Bronchial epithelial cell (primary cell): ENCODE results near the gene PPIF. TPM values are rescaled to one million over a fixed set of nuclear protein-coding genes. Genes with fewer than 3 reads are reported as not detected.

ENCODE experiments used
- DNase-seq: peaks from one replicate; pipeline ENCODE4 v3.0.0-alpha.2; 2010; ENCODE audit warnings: low read depth
- FAIRE-seq: peaks from 2 replicates; lab custom pipeline; 2011; peaks lifted over from hg19 to GRCh38; lab: Jason Lieb, UNC
- H3K27me3 ChIP-seq: 2 replicates; pipeline ENCODE4 v1.5.1; 2011; ENCODE audit warnings: low read length; ENCODE audit not compliant: control insufficient read depth, insufficient read depth
- H3K36me3 ChIP-seq: 2 replicates; pipeline ENCODE4 v1.5.1; 2011; ENCODE audit warnings: low read length; ENCODE audit not compliant: control insufficient read depth, insufficient read depth
- H3K4me3 ChIP-seq: 2 replicates; pipeline ENCODE4 v1.5.1; 2011; ENCODE audit warnings: mild to moderate bottlenecking, low read depth, low read length, control low read depth
- total RNA-seq: library from RNA; depleted of rRNA; stranded (reverse); fragments of >200 nt; gene quantifications from 2 replicates; pipeline ENCODE4 v1.2.1, GENCODE V29; 2014
- TF ChIP-seq, protein P1 (sequence below): IDR thresholded peaks from 2 replicates; pipeline ENCODE4 v1.5.1; 2011; ENCODE audit warnings: mild to moderate bottlenecking, moderate library complexity, low read length, control low read depth, inconsistent platforms; ENCODE audit not compliant: insufficient read depth, severe bottlenecking

Gene PPIF
- total RNA-seq, 1 donor from 2014 or later: 27.1 TPM

DNA sequence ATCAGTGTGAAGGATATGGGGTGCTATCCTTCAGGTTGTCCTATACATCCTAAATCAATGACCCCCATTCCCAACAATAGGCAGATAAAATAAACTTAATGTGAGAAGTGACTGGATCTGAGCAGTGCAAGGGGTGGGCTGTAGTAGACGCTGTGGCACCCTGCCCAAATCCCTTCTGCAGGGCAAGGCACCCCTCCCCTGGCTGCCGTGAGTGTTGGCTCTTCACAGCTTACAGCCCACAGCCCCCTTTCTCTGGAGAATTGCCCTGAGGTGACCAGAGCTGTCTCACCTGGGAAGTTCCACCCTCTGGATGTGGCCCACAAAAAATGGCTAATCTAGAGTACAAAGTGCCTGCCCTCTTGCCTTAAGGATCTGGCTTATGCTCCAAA is 25.8 kb upstream of the PPIF start:
- no peak for DNase-seq
- H3K36me3 ChIP-seq: no peaks in the 10 kb centered on the region
- no peaks in the 10 kb centered on the region for H3K27me3 ChIP-seq
- no peak overlapping the region for H3K4me3 ChIP-seq
- no peak for FAIRE-seq
- TF ChIP-seq, protein P1, sequence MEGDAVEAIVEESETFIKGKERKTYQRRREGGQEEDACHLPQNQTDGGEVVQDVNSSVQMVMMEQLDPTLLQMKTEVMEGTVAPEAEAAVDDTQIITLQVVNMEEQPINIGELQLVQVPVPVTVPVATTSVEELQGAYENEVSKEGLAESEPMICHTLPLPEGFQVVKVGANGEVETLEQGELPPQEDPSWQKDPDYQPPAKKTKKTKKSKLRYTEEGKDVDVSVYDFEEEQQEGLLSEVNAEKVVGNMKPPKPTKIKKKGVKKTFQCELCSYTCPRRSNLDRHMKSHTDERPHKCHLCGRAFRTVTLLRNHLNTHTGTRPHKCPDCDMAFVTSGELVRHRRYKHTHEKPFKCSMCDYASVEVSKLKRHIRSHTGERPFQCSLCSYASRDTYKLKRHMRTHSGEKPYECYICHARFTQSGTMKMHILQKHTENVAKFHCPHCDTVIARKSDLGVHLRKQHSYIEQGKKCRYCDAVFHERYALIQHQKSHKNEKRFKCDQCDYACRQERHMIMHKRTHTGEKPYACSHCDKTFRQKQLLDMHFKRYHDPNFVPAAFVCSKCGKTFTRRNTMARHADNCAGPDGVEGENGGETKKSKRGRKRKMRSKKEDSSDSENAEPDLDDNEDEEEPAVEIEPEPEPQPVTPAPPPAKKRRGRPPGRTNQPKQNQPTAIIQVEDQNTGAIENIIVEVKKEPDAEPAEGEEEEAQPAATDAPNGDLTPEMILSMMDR: no peak

DNA sequence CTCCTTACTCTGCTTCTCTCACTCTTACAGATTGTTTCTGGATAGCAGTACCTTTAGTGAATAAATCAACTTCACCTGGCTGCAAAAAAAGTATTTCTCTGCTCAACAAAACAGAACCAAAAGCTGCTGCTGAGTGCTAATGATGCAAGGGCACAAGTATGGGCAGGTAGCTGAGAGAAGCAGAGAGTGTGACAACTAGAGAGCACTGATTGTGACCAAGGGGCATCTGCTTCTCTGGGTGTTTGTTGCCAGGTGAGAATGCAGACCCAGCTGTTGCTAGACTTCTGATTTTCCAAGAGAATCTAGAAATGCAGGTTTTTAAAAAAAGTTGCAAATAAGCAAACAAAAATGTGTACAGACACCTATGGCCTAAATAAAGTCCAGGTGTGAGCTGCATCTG is 25.3 kb upstream of the PPIF start:
- DNase-seq (peak; percentile 57), FAIRE-seq (no peak)
- TF ChIP-seq, protein P1: no peak
- H3K36me3 ChIP-seq: no peaks in the 10 kb centered on the region
- no peaks in the 10 kb centered on the region for H3K27me3 ChIP-seq
- H3K4me3 ChIP-seq: no peak overlapping the region

DNA sequence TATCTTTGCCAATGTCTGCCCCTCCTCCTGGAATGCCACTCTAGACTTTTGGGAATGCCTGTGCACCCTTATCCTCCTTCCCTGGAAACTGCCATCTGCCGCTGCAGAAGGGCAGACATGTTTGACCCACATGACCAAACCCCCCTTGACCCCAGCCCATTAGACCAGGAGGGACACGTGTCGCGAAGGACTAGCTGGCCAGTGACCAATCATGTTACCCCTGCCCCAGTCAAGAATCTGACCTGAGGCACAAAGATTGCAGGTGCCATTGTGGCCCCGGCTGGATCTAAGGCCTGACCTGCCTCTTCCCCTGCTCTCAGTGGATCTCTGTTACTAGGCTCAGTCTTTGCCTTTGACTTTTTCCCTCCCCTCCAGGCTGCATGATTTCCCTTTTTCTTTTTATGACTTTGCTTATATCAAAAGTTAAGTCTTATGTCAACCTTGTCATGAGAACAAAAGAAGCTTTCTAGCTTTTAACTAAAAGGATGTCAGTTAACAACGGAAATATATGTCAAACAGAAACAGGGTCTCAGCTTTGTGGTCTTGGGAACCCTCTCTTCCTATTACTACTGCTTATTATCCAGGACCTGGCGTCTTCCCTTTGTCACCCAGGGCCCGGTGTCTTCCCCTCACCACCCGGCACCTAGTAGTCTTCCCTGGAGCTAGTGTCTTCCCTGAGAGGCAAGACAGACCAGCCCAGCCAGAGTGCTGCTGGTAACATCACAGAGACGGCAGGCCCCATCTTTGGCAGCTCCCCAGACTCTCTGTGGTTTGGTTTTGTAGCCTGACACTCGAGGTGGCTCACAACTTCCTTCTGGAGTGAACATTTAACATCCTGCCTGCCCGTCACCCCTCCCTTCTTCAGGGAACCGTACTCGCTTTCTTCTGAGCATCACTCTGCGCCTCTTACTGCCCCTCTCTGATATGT is 24.4 kb upstream of the PPIF start:
- Histone ChIP-seq H3K36me3 (no peaks in the 10 kb centered on the region), H3K27me3 (no peaks in the 10 kb centered on the region), H3K4me3 (no peak overlapping the region)
- FAIRE-seq (no peak), DNase-seq (peak; percentile 77)
- TF ChIP-seq, protein P1: no peak

DNA sequence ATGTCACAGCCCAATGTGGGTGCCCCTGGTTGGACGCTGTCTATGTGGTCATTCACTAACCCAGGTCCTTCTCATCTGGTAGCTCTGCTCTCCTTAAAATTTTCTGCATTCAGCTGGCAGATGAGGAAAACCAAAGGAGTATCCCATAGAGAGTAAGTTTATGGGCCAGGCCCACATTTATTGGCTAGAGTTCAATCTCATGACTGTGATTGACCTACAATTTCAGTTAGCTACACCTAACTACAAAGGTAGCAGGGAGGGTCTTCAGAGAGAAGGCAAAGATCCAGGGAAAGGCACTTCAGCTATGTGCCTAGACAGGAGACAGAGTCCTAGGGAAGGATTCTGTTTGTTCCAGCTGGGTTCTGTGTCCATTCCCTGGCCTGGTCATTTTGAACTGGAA is 23.7 kb upstream of the PPIF start:
- no peak overlapping the region for H3K4me3 ChIP-seq
- FAIRE-seq (no peak), DNase-seq (no peak)
- no peaks in the 10 kb centered on the region for H3K36me3 ChIP-seq
- H3K27me3 ChIP-seq: no peaks in the 10 kb centered on the region
- TF ChIP-seq, protein P1: no peak

DNA sequence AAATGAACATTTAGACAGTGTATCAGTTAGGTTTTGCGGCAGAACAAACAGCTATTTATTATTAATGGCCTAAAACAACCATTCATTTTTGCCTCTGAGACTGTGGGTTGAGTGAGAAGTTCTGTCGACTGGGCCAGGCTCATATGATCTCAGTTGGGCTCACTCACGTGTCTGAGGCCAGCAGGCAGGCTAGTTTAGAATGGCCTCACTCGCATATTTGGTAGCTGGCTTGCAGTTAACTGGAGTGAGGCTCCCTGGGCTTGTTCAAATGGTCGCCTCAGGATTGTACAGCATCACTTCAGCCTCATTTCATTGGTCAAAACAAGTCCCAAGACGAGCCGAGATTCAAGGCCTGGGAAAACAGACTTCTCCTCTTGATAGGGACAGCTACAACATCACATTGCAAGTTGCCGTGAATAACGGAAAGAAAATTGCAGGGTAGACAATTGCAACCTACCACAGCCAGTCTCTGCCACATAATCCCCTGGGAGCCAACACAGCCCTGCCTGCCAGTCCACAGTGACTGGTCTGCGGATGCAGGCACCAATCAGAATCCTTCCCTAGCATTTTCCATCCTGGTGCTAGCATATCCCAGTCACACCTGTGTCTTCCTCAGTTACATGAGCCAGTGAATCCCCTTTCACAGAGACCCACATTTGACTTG is 23.1 kb upstream of the PPIF start:
- TF ChIP-seq, protein P1: no peak
- FAIRE-seq: no peak
- Histone ChIP-seq H3K27me3 (no peaks in the 10 kb centered on the region), H3K36me3 (no peaks in the 10 kb centered on the region), H3K4me3 (no peak overlapping the region)
- DNase-seq: no peak
